ENCODE measurements around the gene HOXC4.

- TF ChIP-seq CTCF (conservative IDR thresholded peaks at IDR 0.05) (no peak), ZFX (IDR thresholded peaks at IDR 0.05) (no peak)
These were observed 37.6 kb upstream of the HOXC4 start for GRCh38 chr12:54016051-54016450.
